DND-41 (cell line): ENCODE results near the gene JAK2.

Source experiments
- EZH2 ChIP-seq: IDR thresholded peaks from 3 replicates; pipeline ENCODE4 v1.6.1; 2012; ENCODE audit warnings: borderline replicate concordance, low read depth, mild to moderate bottlenecking, moderate library complexity, low read length, inconsistent platforms; ENCODE audit not compliant: severe bottlenecking
- TF ChIP-seq, protein P1 (sequence below): IDR thresholded peaks from 2 replicates; pipeline ENCODE4 v1.5.1; 2012; ENCODE audit warnings: borderline replicate concordance, low read length, moderate library complexity, mild to moderate bottlenecking; ENCODE audit not compliant: poor library complexity, severe bottlenecking; ENCODE audit errors: extremely low read depth

DNA sequence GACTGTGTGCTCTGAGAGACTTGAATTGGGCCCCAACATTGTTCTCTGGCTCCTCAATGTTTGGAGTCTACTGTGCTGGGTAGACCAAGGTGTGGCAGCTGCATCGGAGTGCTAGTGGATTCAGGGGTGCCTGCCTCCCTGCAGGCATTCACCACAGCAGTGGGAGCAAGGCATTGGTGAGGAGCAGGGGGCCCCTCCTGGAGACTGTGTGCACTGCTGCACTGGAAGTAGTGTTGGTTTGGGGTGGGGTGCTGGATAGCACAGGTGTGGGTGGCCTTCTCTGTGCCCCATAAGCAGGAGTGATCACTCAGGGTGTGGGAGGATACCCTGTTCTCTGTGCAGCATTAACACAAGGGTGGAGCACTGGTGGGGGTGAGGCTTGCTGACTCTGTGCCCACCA lies 161.2 kb downstream of the JAK2 start:
- TF ChIP-seq, protein P1, sequence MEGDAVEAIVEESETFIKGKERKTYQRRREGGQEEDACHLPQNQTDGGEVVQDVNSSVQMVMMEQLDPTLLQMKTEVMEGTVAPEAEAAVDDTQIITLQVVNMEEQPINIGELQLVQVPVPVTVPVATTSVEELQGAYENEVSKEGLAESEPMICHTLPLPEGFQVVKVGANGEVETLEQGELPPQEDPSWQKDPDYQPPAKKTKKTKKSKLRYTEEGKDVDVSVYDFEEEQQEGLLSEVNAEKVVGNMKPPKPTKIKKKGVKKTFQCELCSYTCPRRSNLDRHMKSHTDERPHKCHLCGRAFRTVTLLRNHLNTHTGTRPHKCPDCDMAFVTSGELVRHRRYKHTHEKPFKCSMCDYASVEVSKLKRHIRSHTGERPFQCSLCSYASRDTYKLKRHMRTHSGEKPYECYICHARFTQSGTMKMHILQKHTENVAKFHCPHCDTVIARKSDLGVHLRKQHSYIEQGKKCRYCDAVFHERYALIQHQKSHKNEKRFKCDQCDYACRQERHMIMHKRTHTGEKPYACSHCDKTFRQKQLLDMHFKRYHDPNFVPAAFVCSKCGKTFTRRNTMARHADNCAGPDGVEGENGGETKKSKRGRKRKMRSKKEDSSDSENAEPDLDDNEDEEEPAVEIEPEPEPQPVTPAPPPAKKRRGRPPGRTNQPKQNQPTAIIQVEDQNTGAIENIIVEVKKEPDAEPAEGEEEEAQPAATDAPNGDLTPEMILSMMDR, result no peak
- no peak for TF ChIP-seq EZH2
